Right kidney (tissue), 1 donor: ENCODE results near the gene KCNMB1.
"Not testable (repeated sequence)": the region's sequence is repeated elsewhere in the genome, so short reads cannot be mapped to it uniquely, and the experiment has no call there.

ENCODE experiments used
- DNase-seq: peaks from one replicate; pipeline ENCODE4 v3.0.0-alpha.2; 2016

Gene KCNMB1

GRCh38 chr5:170377027-170377426 lies 12.1 kb downstream of the KCNMB1 start:
- DNase-seq = no peak

- DNase-seq = not testable (repeated sequence)
Measured at GRCh38 chr5:170376526-170376925, 12.6 kb downstream of the KCNMB1 start.

- no peak for DNase-seq
Measured at GRCh38 chr5:170375283-170375682, 13.9 kb downstream of the KCNMB1 start.

- no peak for DNase-seq
Measured at GRCh38 chr5:170372971-170373370, 16.2 kb downstream of the KCNMB1 start.

GRCh38 chr5:170368586-170368985 lies 20.6 kb downstream of the KCNMB1 start:
- DNase-seq = no peak

- no peak for DNase-seq
Measured at GRCh38 chr5:170366276-170366675, 22.9 kb downstream of the KCNMB1 start.

- no peak for DNase-seq
Measured at GRCh38 chr5:170365831-170366230, 23.3 kb downstream of the KCNMB1 start.

- no peak for DNase-seq
Measured at GRCh38 chr5:170365011-170365410, 24.2 kb downstream of the KCNMB1 start.

- no peak for DNase-seq
Measured at GRCh38 chr5:170363671-170364070, 25.5 kb downstream of the KCNMB1 start.

GRCh38 chr5:170362656-170363055 lies 26.5 kb downstream of the KCNMB1 start:
- DNase-seq = no peak

GRCh38 chr5:170362102-170362501 lies 27.1 kb downstream of the KCNMB1 start:
- no peak for DNase-seq

- DNase-seq = no peak
Measured at GRCh38 chr5:170361616-170362015, 27.6 kb downstream of the KCNMB1 start.

GRCh38 chr5:170361116-170361515 lies 28.1 kb downstream of the KCNMB1 start:
- DNase-seq = no peak

- DNase-seq = no peak
Measured at GRCh38 chr5:170360709-170361108, 28.5 kb downstream of the KCNMB1 start.

- DNase-seq = no peak
Measured at GRCh38 chr5:170357955-170358444, 31.2 kb downstream of the KCNMB1 start.

- DNase-seq = no peak
Measured at GRCh38 chr5:170355601-170356098, 33.5 kb downstream of the KCNMB1 start.

GRCh38 chr5:170353961-170354360 lies 35.2 kb downstream of the KCNMB1 start:
- DNase-seq = peak; percentile 35

- DNase-seq = peak; percentile 56
Measured at GRCh38 chr5:170353011-170353761, 36.0 kb downstream of the KCNMB1 start.

- DNase-seq = no peak
Measured at GRCh38 chr5:170348137-170348633, 41.0 kb downstream of the KCNMB1 start.

- DNase-seq = no peak
Measured at GRCh38 chr5:170347022-170347567, 42.1 kb downstream of the KCNMB1 start.

GRCh38 chr5:170345971-170346370 lies 43.2 kb downstream of the KCNMB1 start:
- no peak for DNase-seq

- no peak for DNase-seq
Measured at GRCh38 chr5:170343177-170343576, 46.0 kb downstream of the KCNMB1 start.

GRCh38 chr5:170342153-170342725 lies 46.9 kb downstream of the KCNMB1 start:
- no peak for DNase-seq
